GM18519 (cell line): ENCODE results near the gene PDE11A.

ENCODE experiments used
- ATAC-seq: cut with Tn5 transposase; IDR thresholded peaks from one replicate; pipeline ENCODE4 v1.9.1; 2021; ENCODE audit warnings: mild to moderate bottlenecking, moderate library complexity; ENCODE audit not compliant: unreplicated experiment, low FRiP score

Gene PDE11A

DNA sequence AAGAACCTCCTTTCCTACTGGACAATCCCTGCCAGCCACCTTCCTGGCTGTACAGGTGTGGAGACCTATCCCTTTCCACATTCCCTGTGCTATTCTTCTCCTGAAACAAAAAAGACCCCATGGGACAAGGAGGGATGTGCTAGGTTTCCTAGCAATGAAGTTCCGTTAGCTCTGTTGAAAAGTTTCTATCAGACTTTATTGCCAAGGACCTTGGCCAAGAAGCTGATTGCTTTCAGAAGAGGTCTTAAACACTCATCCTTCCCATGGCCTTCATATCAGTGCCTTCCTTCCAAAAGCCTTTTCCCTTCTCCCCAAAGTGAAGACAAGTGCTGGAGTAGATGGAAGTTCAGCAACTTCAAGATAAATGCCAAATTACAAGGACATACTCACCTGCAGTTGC, 485.2 kb downstream of the PDE11A start:
- ATAC-seq, result no peak

DNA sequence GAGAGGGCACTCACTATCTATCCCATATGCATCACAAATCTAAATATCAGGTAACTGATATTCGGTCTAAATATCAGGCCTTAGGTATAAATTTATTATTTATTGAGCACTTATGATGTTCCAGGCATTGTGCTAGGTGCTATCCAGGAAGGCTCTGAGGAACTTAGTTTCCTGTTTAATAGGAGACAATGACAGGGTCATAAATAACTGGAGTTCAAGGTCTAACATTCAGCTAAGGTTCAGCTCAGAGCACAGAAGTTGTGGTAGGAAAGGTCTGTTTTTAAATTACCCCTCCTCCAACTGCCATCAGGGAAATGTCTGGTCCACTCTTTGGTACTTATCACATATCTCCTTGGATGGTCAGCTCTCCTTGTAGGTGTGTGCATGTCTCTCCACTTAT, 486.4 kb downstream of the PDE11A start:
- no peak for ATAC-seq

DNA sequence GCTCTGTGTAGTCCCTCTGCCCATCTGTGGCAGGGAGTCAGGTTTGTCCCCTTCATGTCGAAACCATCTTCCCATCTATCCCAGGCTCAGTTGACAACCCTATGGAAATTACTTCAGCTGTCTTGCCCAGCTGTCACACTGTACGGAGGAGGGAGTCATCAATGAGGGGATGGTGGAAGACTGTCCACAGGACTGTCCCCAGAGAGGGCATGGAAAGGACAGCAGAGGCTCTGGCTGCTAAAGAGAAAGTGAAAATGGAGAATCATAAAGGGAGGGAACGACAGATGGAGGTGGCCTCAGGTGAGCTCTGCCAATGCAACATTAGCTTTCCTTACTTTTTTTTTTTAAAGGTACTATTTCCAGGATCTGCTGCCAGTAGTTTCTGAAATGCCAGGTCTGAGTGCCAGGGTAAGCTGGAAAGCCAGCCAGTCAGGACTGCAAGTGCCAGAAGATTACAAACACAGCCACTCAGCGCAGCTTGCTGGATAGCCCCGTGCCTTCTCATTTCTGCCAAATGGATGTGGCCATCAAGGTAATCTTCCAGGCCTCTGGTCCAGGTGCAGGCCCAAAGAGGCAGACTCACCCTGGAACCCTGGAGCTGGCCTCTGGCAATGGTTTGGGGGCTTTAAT, 487.2 kb downstream of the PDE11A start:
- ATAC-seq, result no peak

DNA sequence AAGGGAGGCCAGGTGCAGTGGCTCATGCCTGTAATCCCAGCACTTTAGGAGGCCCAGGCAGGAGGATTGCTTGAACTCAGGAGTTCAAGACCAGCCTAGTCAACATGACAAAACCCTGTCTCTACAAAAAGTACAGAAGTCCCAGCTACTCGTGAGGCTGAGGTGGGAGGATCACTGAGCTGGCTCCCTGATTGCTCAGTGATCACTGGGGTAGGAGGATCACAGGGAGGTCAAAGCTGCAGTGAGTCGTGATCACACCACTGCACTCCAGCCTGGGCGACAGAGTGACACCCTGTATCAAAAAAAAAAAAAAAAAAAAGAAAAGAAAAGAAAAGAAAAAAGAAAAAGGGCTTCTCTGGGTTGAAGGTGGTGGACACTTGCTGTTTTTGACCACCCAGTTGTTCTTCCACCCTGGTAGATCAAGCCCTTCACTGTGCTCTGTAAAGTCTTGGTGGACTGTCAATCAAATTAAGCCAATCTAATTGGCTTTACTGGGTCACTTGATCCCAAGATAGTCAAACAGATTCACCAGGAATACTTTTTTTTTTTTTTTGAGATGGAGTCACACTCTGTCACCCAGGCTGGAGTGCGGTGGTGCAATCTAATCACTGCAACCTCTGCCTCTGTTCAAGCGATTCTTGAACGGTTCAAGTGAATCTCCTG, 488.4 kb downstream of the PDE11A start:
- ATAC-seq, result no peak

DNA sequence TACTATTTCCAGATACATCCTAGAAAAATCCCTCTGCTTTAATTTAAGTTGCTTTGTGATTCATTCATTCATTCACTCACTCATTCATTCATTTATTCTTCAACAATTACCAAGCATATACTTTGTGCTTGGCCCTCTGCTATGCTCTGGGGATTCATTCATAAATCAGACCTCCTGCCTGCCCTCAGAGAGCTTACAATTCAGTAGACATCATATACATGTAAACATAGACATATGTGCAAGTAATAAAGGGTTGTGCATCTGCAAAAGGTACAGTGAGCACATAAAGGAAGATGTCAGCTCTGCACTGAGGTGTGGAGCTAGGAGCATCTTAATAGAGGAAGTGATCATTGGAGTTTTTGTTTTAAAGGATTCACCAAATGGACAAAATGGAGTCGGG, 490.6 kb downstream of the PDE11A start:
- ATAC-seq, result no peak

DNA sequence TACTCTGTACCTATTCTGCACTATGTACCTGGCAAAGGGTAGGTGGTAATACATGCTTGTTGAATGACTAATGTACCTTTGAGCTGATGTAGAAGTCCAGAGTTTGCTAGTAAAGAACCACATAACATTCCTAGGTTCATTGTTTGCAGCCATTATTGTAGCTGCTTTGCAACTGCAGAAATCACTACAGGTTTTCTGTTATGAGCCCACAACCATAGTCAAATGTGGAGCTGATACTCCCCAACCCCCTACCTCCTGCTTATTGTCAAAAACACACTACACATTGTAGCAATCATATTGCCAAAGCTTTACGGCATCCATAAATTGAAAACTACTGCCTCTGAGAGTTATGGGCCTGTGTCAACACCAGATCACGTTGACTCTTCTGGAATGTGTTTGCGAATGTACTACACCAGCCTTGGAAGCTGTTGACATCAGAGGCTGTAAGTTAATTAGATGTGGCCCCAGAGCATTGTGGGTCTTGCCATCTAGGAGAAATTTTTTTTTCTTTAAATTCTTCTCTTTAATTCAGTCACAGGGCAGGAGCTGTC, 493.0 kb downstream of the PDE11A start:
- ATAC-seq, result no peak

DNA sequence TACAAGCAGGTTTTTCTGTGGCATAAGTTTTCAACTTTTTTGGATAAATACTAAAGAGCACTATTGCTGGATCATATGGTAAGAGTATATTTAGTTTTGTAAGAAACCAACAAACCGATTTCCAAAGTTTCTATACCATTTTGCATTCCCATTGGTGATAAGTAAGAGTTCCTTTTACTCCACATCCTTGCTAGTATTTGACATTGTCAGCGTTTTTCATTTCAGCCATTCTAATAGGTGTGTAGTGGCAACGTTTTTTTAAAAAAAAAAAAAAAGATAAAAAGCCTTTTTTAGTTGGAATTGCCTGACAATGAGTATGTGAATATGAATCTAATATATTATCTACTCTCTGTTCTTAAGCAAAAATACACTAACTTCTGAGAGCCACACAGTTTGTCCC, 494.1 kb downstream of the PDE11A start:
- ATAC-seq, result no peak

DNA sequence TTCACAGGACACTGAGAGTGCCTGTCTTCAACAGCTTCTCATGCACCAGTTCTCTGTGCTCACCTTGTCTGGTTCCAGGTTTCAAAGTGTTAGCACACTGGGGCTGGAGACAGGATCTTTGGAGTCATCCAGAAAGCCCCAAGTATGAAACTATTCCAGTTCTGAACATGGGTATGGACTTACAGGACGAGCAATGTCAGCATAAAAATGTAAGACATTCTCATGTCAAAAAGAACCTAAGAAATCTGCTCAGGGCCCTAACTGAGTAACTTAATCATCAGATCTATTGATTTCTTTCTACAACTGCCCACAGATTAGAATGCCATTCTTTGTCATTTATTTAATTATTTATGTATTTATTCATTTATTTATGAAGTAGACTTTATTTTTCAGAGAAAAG, 495.5 kb downstream of the PDE11A start:
- ATAC-seq, result no peak

DNA sequence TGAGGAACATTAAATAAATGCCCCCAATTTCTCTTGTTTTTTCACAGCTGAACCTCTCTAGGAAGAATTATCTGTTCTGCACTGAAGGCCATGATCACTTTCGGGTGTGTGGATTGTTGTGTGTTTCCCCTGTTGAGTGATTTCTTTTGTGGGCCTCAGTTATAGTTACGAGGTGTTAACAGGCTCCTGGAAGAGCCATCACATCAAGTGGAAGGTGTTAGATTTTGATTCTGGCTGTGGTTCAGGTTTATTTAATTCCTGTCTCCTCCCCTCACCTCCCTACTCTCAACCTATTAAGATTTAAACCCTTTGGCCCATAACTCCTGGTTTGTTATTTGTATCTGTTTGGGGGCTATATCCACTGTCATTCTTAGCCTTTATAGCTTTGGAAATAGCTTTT, 497.2 kb downstream of the PDE11A start:
- ATAC-seq, result no peak

DNA sequence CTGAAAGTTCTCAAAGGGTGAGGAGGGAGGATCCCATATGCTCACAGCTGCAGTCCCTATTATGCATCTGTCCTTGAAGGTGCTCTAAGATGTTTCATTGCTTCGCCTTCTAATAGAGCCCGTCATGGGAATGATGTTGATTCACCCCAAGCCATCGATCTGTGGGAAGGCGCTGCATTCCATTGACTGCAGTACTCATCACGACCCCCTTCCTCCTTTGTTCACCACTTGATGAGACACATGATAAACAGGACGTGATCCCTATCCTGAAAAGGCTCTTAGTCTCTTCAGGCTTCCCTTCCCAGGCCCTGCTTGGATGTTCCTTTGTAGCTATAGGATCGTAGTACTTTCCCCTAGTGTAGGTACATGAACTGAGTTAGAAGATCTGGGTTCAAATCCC, 498.2 kb downstream of the PDE11A start:
- ATAC-seq, result no peak
